DLD1 (cell line): ENCODE data around the gene PDGFRA.

Source experiments
- in situ Hi-C: cut with HindIII; loops from 2 replicates; pipeline ENCODE4 v1.10.0; 2017; ENCODE audit warnings: low sequenced_read_pairs

The PDGFRA gene

DNA sequence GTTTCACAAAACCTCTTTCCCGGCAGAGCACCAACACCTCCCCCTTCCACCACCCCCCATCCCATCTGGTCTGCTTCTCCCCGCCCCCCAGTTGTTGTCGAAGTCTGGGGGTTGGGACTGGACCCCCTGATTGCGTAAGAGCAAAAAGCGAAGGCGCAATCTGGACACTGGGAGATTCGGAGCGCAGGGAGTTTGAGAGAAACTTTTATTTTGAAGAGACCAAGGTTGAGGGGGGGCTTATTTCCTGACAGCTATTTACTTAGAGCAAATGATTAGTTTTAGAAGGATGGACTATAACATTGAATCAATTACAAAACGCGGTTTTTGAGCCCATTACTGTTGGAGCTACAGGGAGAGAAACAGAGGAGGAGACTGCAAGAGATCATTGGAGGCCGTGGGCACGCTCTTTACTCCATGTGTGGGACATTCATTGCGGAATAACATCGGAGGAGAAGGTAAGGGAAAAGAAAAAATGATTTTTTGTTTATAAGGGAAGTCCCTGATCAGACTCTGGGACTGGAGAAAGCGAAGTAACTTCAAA is at the start of gene PDGFRA:
PDGFRA (plus strand) TSS at position 333 of the 541 bp plus-strand sequence. CDS start 29,476 bp downstream, outside the sequence.
- in situ Hi-C loops = no loop called here

DNA sequence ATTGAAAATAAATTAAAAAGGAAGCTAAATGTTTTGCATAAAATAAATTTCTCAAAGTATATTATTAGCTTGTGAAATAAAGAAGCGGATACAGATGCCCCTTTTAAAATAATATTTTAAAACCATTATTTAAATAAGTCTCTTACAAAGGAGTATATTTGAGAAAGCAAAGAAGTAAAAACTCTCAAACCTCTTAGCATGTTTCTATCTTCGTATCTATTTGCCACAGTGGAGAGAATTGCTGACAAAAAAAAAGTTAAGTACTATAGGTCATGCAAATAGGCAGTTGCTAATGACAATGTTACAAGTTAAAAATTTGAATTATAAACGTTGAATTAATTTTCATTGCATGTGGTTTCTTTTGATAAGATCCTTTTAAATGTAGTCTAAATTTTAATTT is 44.5 kb upstream of the PDGFRA start:
- in situ Hi-C loops = no loop called here

DNA sequence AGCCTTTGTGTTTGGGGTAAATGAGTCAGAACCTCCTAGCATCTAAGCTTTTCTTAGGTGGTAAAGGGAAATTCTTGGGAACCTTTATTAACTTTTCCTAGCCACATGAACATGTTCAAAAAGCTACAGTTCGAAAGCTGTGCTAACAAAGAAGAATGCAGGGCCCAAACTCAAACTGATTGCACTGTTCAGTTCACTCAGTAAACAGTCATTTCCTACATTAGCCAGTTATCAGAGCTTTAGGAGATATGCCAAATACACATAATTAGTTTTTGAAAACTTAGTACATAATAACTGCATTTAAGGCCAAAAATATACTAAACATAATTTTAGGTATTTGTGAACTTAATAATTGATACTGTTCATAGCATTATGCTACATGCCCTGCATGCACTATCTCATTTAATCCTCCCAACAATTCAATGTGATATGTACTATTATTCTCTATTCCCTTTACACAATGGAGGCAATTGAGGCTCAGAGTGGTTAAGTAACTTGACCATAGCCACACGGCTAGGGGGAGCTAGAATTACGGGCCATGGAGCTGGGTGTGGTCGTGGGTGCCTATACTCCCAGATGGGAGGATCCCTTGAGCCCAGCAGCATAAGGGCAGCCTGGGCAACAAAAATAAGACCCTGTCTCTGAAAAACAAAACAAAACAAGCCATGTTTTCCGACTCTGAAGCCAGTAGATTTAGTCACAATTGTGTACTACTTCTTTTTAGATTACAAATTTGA is 43.9 kb upstream of the PDGFRA start:
- in situ Hi-C loops = no loop called here

DNA sequence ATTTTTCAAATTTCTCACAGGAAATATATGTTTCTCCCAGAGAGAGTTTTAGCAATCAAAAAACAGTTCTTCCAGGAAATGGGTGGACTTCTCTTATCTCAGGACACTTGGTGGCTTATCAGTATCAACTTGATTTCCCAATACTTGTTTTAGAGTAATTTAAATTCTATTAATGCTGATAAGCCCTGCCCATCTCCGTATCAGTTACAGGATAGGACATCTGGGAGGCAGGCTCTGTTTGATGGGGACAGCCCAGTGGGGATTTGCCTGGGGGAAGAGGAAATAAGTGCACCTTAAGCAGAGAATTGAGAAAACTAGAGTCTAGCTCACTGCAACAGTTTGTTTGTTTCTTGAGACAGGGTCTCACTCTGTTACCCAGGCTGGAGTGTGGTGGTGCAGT is 43.2 kb upstream of the PDGFRA start:
- in situ Hi-C loops = no loop called here

DNA sequence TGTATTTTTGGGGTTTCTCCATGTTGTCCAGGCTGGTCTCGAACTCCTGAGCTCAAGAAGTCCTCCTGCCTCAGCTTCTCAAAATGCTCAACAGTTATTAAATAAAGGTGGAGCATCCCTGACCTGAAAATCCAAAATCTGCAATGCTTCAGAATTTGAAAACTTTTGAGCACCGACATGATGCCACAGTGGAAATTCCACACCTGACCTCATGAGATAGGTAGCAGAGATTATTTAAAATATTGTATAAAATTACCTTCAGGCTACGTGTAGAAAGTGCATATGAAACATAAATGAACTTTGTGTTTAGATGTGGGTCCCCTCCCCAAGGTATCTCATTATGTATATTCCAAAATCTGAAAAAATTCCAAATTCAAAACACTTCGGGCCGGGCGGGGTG is 42.7 kb upstream of the PDGFRA start:
- in situ Hi-C loops = no loop called here

DNA sequence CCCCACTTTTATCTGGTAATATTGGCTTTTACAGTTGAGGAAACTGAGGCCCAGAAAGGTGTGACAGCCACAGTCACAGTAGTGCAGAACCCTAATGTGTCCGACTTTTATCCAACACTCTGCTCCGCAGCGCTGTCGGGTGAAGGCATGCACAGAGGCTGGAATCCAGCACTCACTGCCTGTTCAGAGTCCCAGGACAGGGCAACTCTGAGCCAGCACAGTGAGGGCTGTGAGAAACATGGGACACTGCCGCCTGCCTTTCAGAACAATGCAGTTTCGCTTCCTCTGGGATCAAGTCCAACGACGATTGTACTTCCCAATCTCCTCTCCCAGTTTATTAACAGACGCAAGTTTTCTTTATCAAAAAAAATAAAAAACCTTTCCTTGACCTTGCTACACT is 41.9 kb upstream of the PDGFRA start:
- in situ Hi-C loops = no loop called here

DNA sequence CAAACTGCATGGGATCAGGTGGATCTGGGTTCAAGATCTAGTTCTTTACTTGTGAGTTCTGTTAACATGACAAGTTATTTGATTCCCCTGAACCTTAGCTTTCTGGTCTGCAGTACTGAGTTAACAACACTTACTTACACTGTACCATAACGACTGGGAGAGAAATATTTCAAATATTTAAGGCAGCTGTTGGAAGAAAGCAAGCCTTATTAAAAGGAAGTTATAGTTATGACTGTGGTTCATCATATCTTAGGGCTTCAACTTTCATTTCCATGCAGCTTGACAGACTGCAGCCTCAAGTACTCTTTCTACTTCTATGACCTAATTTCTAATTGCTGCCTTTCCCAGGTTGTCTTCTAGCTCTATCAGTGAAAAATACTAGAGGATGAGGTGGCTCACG is 40.0 kb upstream of the PDGFRA start:
- in situ Hi-C loops = no loop called here

DNA sequence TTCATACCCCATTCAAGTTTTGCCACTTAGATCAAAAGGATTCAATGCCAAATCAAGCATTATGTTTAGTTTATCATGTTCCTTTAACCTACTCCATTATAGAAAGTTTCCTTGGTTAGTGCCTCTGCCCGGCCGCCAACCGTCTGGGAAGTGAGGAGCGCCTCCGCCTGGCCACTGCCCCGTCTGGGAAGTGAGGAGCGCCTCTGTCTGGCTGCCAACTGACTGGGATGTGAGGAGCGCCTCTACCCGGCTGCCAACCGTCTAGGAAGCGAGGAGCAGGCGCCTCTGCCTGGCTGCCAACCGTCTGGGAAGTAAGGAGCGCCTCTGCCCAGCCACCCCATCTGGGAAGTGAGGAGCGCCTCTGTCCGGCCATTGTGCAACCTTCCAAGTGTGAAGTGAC is 36.3 kb upstream of the PDGFRA start:
- in situ Hi-C loops = no loop called here

DNA sequence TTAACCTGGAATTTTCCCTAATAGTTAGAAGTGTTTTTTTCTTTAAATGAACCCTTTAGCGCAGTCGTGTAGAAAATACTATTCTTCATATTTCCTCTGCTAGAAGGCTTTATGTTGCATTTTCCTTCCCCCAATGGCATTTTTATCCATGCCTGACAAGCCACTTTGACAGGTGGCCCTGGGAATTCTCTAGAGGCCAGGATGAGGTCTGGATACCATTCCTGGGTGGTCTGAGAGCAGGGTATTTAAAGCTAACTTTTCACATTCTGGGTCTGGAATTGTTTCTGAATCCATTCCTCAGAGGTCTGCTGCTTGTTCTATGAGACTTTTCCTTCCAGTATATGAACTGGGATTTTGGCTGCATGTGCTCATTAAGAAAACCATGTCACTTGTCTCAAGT is 31.2 kb upstream of the PDGFRA start:
- in situ Hi-C loops = no loop called here

DNA sequence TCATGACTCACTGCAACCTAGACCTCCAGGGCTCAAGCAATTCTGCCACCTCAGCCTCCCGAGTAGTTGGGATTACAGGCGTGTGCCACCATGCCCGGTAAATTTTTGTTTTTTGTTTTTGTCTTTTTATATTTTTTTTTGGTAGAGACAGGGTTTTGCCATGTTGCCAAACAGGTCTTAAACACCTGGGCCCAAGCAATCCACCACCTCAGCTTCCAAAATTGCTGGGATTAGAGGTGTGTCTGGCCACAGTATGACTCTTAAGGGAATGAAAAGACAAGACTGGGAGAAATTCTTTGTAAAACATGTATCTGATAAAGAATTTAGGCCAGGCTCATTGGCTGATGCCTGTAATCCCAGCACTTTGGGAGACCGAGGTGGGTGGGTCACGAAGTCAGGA is 29.2 kb upstream of the PDGFRA start:
- in situ Hi-C loops = no loop called here

DNA sequence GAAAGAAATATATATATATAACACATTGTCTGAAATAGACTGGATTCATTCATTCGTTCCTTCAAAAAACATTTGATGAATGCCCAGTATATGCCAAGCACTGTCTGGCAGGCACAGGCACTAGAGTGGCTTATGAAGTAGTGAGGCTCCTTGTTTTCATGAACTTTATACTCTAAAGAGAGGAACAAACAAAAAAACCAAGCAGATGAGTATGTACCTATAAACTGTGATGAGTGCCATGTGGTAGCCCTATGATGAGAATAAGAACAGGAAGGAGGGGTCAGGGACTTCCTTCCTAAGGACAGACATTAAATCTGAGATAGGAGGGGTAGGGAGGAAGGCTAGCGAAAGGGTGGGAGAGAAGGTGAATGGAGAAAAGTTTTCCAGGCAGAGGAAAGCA is 19.5 kb upstream of the PDGFRA start:
- in situ Hi-C loops = loop anchor here (10.0 kb wide), 1 partner anchor 275 kb away; no protein-coding TSS in a partner anchor

DNA sequence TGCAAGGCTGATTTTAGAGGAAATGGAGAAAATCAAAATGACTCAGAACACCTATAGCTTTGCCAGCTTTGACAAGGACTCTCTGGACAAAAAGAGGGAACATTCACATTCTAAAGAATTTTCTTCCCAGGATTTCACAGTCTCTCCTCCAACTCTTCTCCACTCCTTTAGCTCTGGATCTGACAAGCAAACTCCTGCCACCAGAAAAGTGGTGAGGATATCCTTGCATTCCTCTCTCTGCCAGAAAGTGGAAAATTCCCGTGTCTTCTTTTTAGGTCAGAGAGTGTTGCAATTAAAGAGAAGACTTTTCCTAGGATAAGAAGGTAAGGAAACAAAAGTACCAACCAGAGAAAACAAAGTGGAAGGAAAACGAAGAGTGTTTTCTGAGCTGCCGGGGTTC is 16.1 kb upstream of the PDGFRA start:
- in situ Hi-C loops = loop anchor here (10.0 kb wide), 1 partner anchor 278 kb away; no protein-coding TSS in a partner anchor

DNA sequence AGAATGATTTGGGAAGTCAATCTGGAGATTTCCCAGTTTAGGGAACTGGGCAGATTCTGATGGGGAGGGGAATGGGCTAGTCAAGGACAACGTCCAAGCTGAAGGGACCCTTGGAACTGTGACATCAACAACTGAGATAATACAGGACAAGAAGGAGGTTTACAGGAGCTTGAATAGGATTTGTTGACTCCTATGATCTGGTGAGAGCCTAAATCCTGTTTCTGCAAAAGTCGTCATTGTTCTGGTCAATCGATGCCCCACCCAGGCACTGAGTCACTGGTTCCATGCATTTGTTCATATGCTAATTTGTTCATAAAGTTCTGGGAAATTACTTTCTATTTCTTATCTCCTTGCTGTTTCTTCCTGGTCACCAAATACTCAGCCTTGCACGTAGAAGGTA is 15.3 kb upstream of the PDGFRA start:
- in situ Hi-C loops = loop anchor here (10.0 kb wide), 1 partner anchor 279 kb away; no protein-coding TSS in a partner anchor

DNA sequence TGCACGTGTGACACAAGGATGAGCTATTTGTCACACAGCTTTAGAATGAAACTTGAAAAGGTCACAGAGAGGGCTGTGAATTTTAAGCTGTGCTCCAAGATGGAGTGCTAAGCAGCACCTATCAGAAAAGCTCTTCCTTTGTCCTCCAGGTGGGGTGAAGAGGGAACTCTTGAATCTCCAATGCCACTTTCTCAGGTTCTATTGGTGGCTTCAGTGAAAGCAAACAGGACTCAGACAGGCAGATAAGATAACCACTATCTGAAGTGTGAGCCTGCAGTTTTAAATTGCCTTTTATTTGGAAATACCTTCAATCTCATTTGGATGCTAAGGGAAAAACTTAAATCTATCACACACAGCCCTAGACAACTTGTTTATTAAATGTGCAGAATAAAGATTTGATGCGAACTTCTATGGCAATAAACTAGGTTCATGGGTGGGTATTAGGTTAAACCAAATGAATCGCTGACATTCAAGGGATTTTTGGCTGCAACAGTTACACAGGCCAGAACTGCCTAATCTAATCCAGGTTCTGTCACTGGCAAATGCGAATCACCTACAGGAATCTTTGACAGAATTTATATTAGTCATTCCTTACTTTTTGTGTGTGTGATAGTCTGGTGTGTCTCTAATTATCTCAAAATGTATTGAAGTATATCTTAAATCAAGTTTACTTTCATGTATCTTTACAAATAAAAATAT is 13.6 kb upstream of the PDGFRA start:
- in situ Hi-C loops = loop anchor here (10.0 kb wide), 1 partner anchor 281 kb away; no protein-coding TSS in a partner anchor

DNA sequence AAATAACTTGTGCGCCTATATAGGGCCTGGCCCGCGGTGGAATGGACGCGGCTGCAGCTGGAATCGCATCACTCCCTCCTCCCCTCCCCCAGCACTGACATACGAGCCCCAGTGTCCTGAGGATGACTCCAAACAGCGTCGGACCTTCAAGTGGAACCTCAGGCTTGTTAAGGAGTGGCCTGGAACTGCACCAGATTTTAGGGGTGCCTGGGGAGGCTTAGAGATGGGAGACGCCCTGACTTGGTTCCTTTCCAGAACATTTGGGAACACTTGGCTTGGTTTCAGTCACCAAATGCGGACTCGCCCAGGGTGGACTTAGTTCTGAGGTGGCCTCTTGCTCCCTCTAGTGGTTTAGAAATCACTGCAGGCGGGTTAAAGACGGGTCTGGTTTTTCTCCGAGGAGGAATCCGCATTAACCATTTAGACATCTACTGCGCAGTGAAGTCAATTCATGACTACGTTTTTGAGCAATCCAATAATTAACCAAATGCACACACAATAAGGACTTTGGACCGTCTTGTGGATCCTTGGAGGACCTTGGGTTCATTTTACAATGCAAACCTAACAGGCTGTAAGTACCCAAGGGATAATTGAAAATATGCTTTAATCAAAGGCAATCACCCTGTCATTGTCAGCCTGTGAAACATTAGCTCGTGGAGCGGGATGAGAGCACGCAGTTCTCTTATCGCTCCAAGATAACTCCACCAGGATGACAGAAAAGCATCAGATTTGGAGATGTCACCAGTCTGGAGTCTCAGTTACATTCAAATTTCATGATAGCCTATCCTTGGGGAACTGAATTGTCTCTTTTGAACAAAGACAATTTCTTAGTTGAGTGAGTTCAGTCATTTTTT is 11.2 kb upstream of the PDGFRA start:
- in situ Hi-C loops = loop anchor here (10.0 kb wide), 1 partner anchor 283 kb away; no protein-coding TSS in a partner anchor

DNA sequence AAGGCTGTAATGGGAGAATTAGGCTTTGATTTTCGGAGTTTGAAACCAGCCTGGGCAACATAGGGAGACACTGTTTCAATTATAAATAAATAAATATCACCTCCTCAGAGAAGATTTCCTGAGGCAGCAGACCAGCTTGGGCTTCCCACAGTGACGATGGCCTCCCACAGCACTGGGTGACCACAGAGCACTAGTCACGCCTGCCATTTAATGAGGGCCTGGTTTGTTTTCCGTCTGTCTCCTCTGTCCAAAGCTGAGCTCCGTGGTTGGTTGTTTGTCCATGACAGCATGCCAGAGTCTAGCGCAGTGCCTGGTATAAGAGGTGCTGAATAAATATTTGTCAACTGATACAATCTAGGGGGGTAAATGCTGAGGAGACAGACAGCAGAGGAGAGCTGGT is 10.4 kb upstream of the PDGFRA start:
- in situ Hi-C loops = loop anchor here (10.0 kb wide), 1 partner anchor 284 kb away; no protein-coding TSS in a partner anchor

DNA sequence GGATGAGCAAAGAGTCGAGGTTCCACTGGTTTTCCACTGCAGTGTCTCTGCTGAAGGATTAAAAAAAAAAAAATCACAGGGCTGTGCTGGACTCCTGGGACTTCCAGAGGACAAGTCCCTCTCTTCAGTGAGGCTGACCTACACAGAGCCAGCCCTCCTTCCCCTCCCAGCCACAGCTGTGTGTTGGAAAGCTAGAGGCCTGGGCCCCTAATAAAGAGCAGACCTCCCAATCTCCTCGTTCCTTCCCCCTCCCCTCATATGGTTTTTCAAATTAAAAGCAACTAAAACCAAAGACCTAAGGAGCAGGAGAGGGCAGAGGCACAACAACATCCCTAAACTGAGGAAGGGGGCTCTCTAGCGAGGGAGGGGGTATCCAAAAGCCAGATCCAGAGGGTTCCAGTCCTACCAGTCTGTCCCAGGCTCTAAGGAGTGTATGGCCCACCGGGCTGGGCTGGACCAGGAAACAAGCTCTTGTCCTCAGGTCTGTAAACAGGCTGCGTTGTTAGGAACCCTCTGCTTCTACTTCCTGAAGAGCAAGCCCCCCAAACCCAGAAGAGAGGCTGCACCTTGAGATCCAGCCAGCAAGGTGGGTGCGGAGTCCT is 4.0 kb upstream of the PDGFRA start:
- in situ Hi-C loops = no loop called here

DNA sequence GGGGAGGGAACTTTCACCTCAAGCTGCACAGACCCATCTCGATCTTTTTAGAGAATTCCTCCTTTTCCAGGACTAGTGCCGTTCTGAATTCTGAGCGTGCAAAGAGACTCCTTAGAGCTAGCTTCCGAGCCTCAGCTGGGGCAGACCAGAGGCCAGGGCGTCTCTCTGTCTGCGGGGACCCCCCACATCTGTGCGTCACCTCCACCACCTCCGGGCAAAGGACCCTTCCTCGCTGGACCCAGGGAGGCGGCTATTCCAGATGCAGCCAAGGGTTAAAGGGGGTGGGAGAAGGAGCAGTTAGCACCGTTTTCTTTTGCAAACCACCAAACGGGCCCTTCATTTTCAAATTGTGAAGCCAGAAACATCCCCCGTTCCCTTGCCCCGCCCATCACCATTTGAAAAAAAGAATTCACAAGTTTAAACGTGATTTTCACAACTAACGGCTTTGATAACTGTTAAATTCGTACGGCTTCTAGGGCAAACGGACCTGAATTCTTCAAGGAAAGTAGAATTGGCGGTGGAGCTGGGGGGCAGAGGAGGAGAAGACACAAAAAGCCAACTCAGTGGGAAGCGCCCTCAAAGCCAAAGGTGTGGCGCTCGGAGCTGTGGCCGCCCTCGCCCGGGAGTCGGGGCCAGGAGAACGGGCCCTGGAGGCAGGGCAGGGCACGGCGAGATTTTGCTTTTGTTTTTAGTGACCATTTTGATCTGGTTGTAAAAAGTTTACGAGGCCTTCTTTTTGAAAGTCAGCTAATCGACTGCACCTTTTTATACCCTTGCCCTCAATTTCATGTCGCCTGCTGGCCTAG is 3.3 kb upstream of the PDGFRA start:
- in situ Hi-C loops = no loop called here

DNA sequence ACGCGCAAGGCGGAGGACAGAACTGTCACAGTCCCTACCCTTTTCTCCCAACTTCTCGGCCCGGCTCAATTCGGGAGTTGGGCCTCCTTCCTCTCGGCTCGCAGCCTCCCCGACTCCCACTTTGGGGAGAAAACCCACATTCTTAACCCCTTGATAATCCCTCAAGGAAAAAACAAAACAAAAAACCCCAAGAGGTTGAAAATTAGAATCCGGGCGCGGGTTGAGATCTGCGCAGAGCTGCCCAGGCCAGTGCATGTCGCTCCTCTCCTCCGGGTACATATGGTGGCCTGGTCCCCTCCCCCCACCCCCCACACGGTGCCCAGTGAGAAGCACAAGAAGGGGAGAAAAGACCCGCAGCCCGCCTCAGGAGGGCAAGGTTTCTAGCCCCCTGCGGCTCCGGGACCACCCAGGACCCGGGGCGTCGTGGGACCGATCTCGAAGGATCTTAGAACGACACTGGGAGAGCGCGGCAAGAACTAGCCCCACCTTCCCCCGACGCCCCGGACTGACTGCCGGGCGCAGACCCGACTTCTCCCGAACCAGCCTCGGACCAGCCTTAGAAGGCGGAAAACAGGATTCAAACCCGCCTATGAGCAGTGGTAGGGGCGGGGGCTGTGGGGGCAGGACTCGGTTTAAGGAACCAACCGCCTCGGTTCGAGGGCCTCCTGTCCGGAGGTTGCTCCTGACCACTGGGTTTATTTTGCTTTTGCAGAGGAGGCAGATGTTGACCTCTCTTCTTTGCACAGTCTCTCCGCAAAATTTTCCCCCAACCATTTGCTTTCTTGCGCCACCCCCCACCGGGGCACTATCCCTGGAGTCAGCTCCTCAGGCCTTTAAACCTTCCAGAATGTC is 2.5 kb upstream of the PDGFRA start:
- in situ Hi-C loops = no loop called here
